ENCODE data around the gene CARD10. TPM values are rescaled to one million over a fixed set of nuclear protein-coding genes. Genes with fewer than 3 reads are reported as not detected.
"Not testable (repeated sequence)": the region's sequence is repeated elsewhere in the genome, so short reads cannot be mapped to it uniquely, and the experiment has no call there.

CARD10 gene
- total RNA-seq, 2 donors from 2014 or later = 7.7 to 9.2 TPM

- no peak for ATAC-seq
These were observed 40.0 kb downstream of the CARD10 start for GRCh38 chr22:37479196-37479595.

GRCh38 chr22:37476389-37477329, 42.6 kb downstream of the CARD10 start:
- no peak for ATAC-seq
- intact Hi-C loops (cut with DNase I) = no loop called here
- DNase-seq = no peak

More at GRCh38 chr22:37479196-37479595, 40.0 kb downstream of the CARD10 start:
- no peak for DNase-seq
- intact Hi-C loops (cut with DNase I) = no loop called here

DNA sequence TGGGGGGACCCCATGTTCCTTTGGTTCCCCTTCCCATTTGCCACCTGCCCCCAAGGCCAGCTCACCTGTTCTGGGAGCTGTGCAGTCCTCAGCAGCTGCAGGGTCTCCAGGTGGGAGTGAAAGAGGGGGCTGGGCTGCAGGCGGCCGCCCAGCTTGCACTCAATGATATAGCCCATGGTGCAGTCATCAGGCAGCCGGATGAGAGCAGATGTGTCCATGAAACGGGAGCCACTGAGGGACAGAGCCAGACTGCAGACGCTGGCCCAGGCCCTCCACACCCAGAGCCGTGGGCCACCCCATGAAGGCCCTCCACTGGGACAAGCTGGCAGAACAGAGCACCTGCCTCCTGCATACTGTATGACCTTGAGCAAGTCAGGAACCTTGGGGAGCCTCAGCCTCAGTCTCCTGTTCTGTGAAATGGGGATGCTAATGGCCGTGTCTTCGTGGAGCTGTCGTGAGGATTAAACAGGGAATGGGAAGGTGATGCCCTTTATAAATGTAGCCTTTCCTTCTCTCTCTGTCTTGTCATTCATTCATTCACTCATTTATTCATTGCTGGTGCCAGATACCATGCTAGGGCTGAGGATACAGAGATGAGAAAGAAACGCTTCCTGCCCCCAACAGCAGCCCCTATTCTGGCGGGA, 44.6 kb downstream of the CARD10 start:
- ATAC-seq = no peak
- intact Hi-C loops (cut with DNase I) = no loop called here
- DNase-seq = no peak

DNA sequence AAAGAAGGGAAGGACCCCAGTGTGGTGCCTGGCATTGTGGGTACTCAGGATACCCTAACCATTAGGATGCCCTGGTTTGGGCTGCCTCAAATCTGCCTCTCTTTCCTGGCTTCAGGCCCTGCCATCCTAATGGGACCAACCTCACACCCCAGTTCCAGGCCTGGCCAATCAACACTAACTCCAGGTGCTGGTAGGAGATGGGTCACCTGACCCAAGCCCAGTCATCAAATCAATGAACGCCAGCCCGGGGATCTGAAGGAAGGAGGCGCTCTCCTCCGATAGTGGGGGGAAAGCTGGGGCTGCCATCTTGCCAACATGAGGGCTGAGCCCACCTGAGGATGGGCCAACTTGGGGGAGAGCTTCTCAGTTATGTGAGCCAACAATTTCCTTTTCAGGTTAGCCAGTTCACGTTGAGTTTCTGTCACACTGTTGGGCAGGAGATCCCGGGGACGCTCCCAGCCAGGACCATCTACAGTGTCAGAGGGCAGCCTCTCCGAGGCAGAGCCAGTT, 45.7 kb downstream of the CARD10 start:
- intact Hi-C loops (cut with DNase I) = no loop called here
- DNase-seq = no peak
- ATAC-seq = no peak

GRCh38 chr22:37472418-37473006, 46.7 kb downstream of the CARD10 start:
- DNase-seq (no peak), ATAC-seq (peak in 1 of 2 donors; percentile 32)
- intact Hi-C loops (cut with DNase I) = no loop called here

DNA sequence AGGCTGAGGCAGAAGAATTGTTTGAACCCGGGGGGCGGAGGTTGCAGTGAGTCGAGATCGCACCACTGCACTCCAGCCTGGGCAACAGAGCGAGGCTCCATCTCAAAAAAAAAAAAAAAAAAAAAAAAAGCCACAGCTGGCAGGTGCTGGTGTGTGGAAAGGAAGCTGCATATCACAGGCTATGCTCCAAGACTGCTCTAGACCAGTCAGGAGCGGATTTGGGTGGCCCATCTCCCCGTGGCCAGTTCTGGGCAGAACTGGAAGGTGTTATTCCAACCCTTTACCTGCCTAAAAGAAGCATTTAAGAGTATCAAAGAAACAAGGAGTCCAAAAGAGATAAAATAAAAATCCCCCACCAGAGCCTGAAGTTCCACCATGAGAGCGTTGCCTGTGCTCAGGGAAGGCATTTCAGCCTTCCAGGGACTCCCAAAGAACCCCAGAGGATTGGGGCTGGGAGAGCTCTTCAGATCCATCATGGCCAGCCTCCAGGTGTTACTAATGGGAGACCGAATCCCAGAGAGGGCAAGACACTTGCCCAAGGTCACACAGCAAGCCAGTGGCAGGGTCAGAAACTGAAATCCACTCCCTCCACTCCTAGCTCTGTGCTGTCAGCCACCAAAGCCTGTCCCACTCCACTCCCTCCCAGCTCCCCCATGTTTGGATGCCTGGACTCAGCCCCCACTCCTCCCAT, 47.3 kb downstream of the CARD10 start:
- intact Hi-C loops (cut with DNase I) = no loop called here
- DNase-seq (no peak), ATAC-seq (no peak)

DNA sequence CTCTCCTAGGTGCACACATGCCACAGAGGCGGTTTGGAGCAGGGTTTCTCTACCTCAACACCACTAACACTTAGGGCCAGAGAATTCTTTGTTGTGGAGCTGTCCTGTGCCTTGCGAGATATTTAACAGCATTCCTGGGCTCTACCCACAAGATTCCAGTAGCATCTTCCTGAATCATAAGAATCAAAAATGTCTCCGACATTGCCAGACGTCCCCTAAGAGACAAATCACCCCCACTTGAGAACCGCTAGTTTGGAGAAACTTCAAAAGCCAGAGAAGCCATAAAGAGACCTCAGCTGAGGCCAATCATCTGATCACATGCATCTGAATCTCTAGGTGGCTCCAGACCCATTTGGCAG, 49.1 kb downstream of the CARD10 start:
- intact Hi-C loops (cut with DNase I) = no loop called here
- ATAC-seq = no peak

GRCh38 chr22:37469416-37470086, 49.7 kb downstream of the CARD10 start:
- DNase-seq (no peak), ATAC-seq (no peak)
- intact Hi-C loops (cut with DNase I) = no loop called here

More for the DNA sequence above, 49.1 kb downstream of the CARD10 start:
- DNase-seq = no peak

DNA sequence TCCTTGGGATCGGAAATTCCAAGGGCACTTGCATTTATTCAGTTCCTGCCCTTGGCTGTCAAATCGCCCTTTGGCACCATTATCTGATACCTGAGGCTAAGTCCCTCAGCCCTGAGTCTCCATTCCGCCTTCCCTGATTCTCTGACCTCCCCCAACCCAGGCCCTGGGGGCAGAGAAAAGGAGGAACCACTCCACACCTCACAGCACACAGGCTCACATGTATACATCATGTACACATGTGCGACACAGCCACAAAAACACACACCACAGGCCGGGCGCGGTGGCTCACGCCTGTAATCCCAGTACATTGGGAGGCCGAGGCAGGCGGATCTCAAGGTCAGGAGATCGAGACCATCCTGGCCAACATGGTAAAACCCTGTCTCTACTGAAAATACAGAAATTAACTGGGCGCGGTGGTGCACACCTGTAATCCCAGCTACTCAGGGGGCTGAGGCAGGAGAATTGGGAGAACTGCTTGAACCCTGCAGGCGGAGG, 51.0 kb downstream of the CARD10 start:
- DNase-seq; ATAC-seq; intact Hi-C loops (cut with DNase I): not testable (repeated sequence)

GRCh38 chr22:37467391-37467955, 51.7 kb downstream of the CARD10 start:
- intact Hi-C loops (cut with DNase I) = no loop called here
- DNase-seq (no peak), ATAC-seq (no peak)

GRCh38 chr22:37464181-37464580, 55.0 kb downstream of the CARD10 start:
- intact Hi-C loops (cut with DNase I) = no loop called here
- ATAC-seq (no peak), DNase-seq (no peak)

DNA sequence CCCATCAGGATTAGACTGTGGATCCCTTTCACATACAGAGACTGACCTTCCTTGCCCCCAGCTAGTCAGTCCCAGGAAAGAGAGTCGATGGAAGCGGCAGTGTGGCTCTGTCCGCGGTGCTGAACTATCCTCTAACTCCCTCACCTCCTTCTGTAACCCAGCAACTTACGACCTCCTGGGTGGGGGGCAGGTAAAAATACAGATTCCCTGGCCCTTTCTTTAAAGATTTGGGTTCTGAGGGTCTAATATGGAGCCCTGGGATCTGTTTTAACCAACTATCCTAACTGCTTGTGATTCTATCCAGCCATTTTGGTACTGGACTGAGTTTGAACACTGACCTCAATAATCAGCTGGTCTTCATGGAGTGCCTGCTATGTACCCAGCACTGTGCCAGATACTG, 56.2 kb downstream of the CARD10 start:
- DNase-seq (no peak), ATAC-seq (peak in 1 of 2 donors; percentile 54)
- intact Hi-C loops (cut with DNase I) = no loop called here

GRCh38 chr22:37462436-37462835, 56.8 kb downstream of the CARD10 start:
- intact Hi-C loops (cut with DNase I) = no loop called here
- ATAC-seq = no peak
- DNase-seq = no peak

GRCh38 chr22:37461961-37462360, 57.3 kb downstream of the CARD10 start:
- DNase-seq (no peak), ATAC-seq (no peak)
- intact Hi-C loops (cut with DNase I) = no loop called here

- intact Hi-C loops (cut with DNase I) = no loop called here
- ATAC-seq (no peak), DNase-seq (no peak)
These were observed 58.5 kb downstream of the CARD10 start for GRCh38 chr22:37460684-37461083.

GRCh38 chr22:37459206-37459605, 60.0 kb downstream of the CARD10 start:
- ATAC-seq = no peak
- intact Hi-C loops (cut with DNase I) = loop anchor here (5.0 to 10.0 kb wide), 2 partner anchors 144 to 197 kb away; no protein-coding TSS in a partner anchor
- no peak for DNase-seq

DNA sequence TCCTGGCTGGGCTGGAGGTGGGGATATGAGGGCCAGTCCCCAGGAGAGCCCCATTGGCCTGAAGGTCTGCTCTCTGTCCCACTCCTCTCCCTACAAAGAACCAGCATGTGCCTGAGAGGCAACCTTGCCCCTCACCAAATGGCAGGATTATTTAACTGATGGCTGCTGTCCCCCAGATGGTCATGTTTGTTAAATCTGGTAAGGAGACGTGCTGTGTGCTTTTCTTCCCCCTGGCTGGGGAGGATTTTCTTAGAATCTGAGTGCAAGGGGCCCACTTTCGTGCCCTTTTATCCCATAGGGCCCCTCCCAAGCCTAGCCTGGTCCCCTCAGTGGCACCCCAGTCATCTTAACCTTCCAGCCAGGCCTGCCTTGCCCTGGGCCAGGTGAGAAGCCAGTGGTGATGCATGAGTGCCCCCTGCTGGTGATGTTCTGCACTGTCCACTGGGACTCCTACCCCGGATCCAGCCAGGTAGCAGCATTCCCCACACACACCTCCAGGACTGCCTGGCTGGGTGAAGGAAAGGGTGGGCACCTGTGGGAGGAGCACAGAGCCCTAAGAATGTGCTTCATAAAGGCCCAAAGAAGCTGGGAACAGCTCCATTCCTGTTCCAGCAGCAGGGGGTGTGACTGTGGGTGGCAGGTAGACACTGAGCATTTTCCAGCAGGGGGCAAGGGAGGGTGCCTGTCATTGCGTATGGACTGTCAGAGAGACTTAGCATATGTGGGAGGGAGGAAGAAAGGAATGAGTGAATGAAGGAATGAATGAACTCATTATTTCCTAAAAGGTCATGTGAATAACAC, 61.9 kb downstream of the CARD10 start:
- intact Hi-C loops (cut with DNase I) = loop anchor here (2.0 to 10.0 kb wide), 3 partner anchors 140 to 195 kb away; no protein-coding TSS in a partner anchor
- ATAC-seq = peak; percentile 74 to 77
- peak; percentile 72 for DNase-seq
